Measurements from ENCODE around the gene CHST5. TPM values are rescaled to one million over a fixed set of nuclear protein-coding genes. Genes with fewer than 3 reads are reported as not detected.

The CHST5 gene
- total and polyA plus RNA-seq, 9 of the 15 experiments (the other 6 are each of a cell fraction or from before 2014, with no cell fraction given), result 0.06 to 0.21 (median 0.14) TPM; not detected in 5

DNA sequence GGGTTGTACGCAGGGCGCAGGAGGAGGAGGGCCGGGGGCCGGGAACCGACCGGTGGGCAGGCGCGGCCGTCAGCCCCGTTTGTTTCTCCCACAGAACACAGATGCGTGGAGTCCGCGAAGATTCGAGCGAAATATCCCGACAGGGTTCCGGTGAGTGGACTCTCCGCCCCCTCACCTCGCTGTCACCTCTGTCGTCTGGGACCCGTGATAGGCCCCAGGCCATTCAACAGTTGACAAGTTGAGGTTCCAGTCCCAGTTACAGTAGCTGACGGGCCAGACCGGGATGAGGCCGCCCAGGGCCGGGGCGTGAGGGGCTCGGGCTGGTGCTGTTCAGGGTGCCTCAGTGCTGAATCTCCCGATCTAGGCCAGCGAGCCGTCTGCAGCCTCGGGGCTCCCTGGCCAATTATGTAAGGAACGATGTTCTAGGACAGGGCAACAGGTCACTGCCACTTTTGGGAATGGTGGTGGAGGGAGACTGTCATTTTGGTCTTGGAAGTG is 30.9 kb upstream of the CHST5 start (continued):
- no peak for TF ChIP-seq ZNF444 (CRISPR knock-in tag; IDR thresholded peaks at IDR 0.05)
- TF ChIP-seq ZBTB9 (CRISPR knock-in tag; IDR thresholded peaks at IDR 0.05), result no peak
- no peak for TF ChIP-seq ZNF644 (tag; IDR thresholded peaks at IDR 0.05; ENCODE audit: low read depth)
- TF ChIP-seq POLR2AphosphoS5 (IDR thresholded peaks at IDR 0.05; ENCODE audit: control insufficient read depth, insufficient read depth, low read depth, low read length), result no peak
- no peak for TF ChIP-seq ZNF699 (CRISPR knock-in tag; IDR thresholded peaks at IDR 0.05; ENCODE audit: insufficient replicate concordance)
- TF ChIP-seq MYC (IDR thresholded peaks at IDR 0.05; ENCODE audit: low read depth, low read length), result no peak
- TF ChIP-seq MYC (CRISPR knock-in tag; IDR thresholded peaks at IDR 0.05; ENCODE audit: borderline replicate concordance, low read depth), result no peak
- no peak for TF ChIP-seq ZBTB26 (CRISPR knock-in tag; IDR thresholded peaks at IDR 0.05)
- peak; percentile 66; the same call in 1 of the 2 replicates for TF ChIP-seq ZFX (CRISPR knock-in tag; IDR thresholded peaks at IDR 0.05)
- TF ChIP-seq, protein P1, sequence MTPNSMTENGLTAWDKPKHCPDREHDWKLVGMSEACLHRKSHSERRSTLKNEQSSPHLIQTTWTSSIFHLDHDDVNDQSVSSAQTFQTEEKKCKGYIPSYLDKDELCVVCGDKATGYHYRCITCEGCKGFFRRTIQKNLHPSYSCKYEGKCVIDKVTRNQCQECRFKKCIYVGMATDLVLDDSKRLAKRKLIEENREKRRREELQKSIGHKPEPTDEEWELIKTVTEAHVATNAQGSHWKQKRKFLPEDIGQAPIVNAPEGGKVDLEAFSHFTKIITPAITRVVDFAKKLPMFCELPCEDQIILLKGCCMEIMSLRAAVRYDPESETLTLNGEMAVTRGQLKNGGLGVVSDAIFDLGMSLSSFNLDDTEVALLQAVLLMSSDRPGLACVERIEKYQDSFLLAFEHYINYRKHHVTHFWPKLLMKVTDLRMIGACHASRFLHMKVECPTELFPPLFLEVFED (CRISPR knock-in tag; conservative IDR thresholded peaks at IDR 0.05), result no peak
- no peak for TF ChIP-seq ELF2 (CRISPR knock-in tag; IDR thresholded peaks at IDR 0.05)
- TF ChIP-seq ZNF766 (CRISPR knock-in tag; conservative IDR thresholded peaks at IDR 0.05), result no peak
- no peak for TF ChIP-seq HDGF (IDR thresholded peaks at IDR 0.05)
- no peak for TF ChIP-seq SMAD3 (CRISPR knock-in tag; conservative IDR thresholded peaks at IDR 0.05)
- no peak for TF ChIP-seq WHSC1 (IDR thresholded peaks at IDR 0.05; ENCODE audit: low read length)
- TF ChIP-seq SUPT5H (IDR thresholded peaks at IDR 0.05), result no peak
- no peak for TF ChIP-seq NCOR1 (IDR thresholded peaks at IDR 0.05)
- TF ChIP-seq DNMT1 (IDR thresholded peaks at IDR 0.05), result no peak
- TF ChIP-seq ETS1 (conservative IDR thresholded peaks at IDR 0.05; ENCODE audit: control insufficient read depth, low read depth, low read length), result 0 out of 2 replicates have a peak, but pooled peaks have one; percentile 8
- peak; percentile 81; the same call in 1 of the 2 replicates for TF ChIP-seq ZBTB7A (IDR thresholded peaks at IDR 0.05; ENCODE audit: borderline replicate concordance, control insufficient read depth, low read depth, low read length)
- TF ChIP-seq RB1 (IDR thresholded peaks at IDR 0.05; ENCODE audit: low read depth), result no peak
- peak; percentile 77; the same call in 1 of the 2 replicates for TF ChIP-seq EHMT2 (IDR thresholded peaks at IDR 0.05)
- TF ChIP-seq MAFG (tag; conservative IDR thresholded peaks at IDR 0.05), result no peak
- no peak for TF ChIP-seq ZNF253 (CRISPR knock-in tag; conservative IDR thresholded peaks at IDR 0.05)
- TF ChIP-seq PRPF4 (IDR thresholded peaks at IDR 0.05; ENCODE audit: insufficient read depth, low read depth, low read length, poor library complexity, severe bottlenecking), result peak; percentile 3
- no peak for TF ChIP-seq HDAC6 (IDR thresholded peaks at IDR 0.05; ENCODE audit: low read depth, low read length)
- TF ChIP-seq HOXB6 (CRISPR knock-in tag; IDR thresholded peaks at IDR 0.05; ENCODE audit: borderline replicate concordance), result no peak

Data from K562 (cell line).